B cell (primary cell): Measurements from ENCODE around the gene DDX39B.

Source experiments
- CTCF ChIP-seq: fragments of 200-600 bp; IDR thresholded peaks from one replicate; pipeline ENCODE4 v1.8.0; 2022; ENCODE audit warnings: antibody characterized with exemption, mild to moderate bottlenecking
- EZH2 ChIP-seq: IDR thresholded peaks from 2 replicates; pipeline ENCODE4 v1.6.1; 2012; ENCODE audit warnings: borderline replicate concordance, low read depth, mild to moderate bottlenecking, moderate library complexity, low read length; ENCODE audit not compliant: insufficient read depth, poor library complexity, severe bottlenecking

GRCh38 chr6:31560697-31561058 is 18.9 kb upstream of the DDX39B start:
- TF ChIP-seq CTCF, result no peak
- no peak for TF ChIP-seq EZH2
